HG02763 (cell line): Measurements from ENCODE around the gene SDK1.

Experiments used
- ATAC-seq: cut with Tn5 transposase; IDR thresholded peaks from one replicate; pipeline ENCODE4 v1.9.1; 2021; ENCODE audit warnings: mild to moderate bottlenecking, moderate library complexity; ENCODE audit not compliant: unreplicated experiment

Gene SDK1

GRCh38 chr7:3336042-3336665 is 35.1 kb downstream of the SDK1 start:
- ATAC-seq = no peak

- no peak for ATAC-seq
Measured at GRCh38 chr7:3338161-3338560, 37.1 kb downstream of the SDK1 start.

- no peak for ATAC-seq
Measured at GRCh38 chr7:3345699-3346481, 44.8 kb downstream of the SDK1 start.

- no peak for ATAC-seq
Measured at GRCh38 chr7:3349126-3349525, 48.1 kb downstream of the SDK1 start.

GRCh38 chr7:3356173-3356572 is 55.1 kb downstream of the SDK1 start:
- ATAC-seq = no peak

- no peak for ATAC-seq
Measured at GRCh38 chr7:3358991-3359390, 57.9 kb downstream of the SDK1 start.

GRCh38 chr7:3367261-3367660 is 66.2 kb downstream of the SDK1 start:
- ATAC-seq = no peak

GRCh38 chr7:3370068-3370830 is 69.2 kb downstream of the SDK1 start:
- ATAC-seq = no peak

GRCh38 chr7:3370921-3371320 is 69.9 kb downstream of the SDK1 start:
- ATAC-seq = no peak

- no peak for ATAC-seq
Measured at GRCh38 chr7:3371601-3372000, 70.5 kb downstream of the SDK1 start.

GRCh38 chr7:3374239-3374638 is 73.2 kb downstream of the SDK1 start:
- ATAC-seq = no peak

GRCh38 chr7:3378390-3379150 is 77.5 kb downstream of the SDK1 start:
- no peak for ATAC-seq

- ATAC-seq = no peak
Measured at GRCh38 chr7:3380034-3380433, 79.0 kb downstream of the SDK1 start.

- no peak for ATAC-seq
Measured at GRCh38 chr7:3380886-3381685, 80.0 kb downstream of the SDK1 start.

- ATAC-seq = no peak
Measured at GRCh38 chr7:3386423-3387190, 85.6 kb downstream of the SDK1 start.

GRCh38 chr7:3393862-3394261 is 92.8 kb downstream of the SDK1 start:
- no peak for ATAC-seq

GRCh38 chr7:3397324-3397723 is 96.3 kb downstream of the SDK1 start:
- ATAC-seq = no peak

GRCh38 chr7:3399858-3400257 is 98.8 kb downstream of the SDK1 start:
- ATAC-seq = no peak

- ATAC-seq = no peak
Measured at GRCh38 chr7:3404501-3404900, 103.4 kb downstream of the SDK1 start.
